Myometrial cell (primary cell): ENCODE results near the gene RPS25. TPM values are rescaled to one million over a fixed set of nuclear protein-coding genes. Genes with fewer than 3 reads are reported as not detected.

Experiments used
- total RNA-seq: library from RNA; depleted of rRNA; stranded (reverse); fragments of >200 nt; gene quantifications from 2 replicates; pipeline ENCODE4 v1.2.3, GENCODE V29; 2015

RPS25 gene
- 1,299 and 1,315 TPM in 2 replicates for total RNA-seq

GRCh38 chr11:119018074-119018938 is at the start of gene RPS25, which contains the start of gene TRAPPC4:
RPS25 (minus strand) TSS chr11:119018343; CDS start chr11:119018284, 59 bp downstream.
TRAPPC4 (plus strand) TSS chr11:119018766; CDS start chr11:119018796, 30 bp downstream.

GRCh38 chr11:119067371-119068222 is 49.5 kb upstream of the RPS25 start, which contains the start of gene VPS11:
VPS11 (plus strand) TSS chr11:119067818; CDS start chr11:119067824, 6 bp downstream.

DNA sequence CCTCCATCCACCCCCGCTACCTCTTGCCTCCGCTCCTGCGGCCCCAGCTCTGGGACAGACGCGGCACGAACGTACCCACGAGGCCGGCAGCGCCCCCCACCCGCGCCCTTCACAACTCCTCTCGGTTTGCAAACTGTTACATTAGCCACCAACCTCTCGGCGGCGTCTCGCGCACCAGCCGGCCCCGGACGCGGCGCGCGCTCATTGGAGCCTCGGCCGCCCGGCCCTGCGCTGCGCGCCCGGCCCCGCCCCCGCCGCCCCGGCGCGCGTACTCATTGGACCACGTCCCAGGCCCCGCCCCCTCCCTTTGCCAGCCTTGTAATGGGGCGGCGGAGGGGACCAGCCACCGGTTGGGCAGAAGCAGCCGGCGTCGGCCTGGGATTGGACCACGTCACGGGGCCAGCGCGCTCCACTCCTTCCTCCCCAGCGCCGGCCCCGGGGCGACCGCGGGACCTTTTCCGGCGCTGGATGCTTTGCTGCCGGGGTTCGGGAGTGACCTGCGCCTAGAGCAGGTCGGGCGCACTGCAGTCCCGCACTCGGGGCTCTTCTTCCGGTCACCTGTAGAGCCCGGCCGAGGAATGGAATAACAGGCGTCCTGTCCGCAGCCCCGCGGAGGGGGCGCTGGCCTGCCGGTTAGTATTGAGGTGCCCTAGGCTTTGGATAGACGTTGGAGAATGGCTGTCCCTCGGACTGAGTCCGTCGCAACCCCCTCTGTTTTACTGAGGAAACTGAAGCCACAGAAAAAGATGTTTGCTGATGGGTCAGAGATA is 39.0 kb upstream of the RPS25 start, which contains the start of gene HYOU1:
HYOU1 (minus strand) TSS at position 206 of the 770 bp plus-strand sequence. CDS start 1,045 bp downstream, outside the sequence.

DNA sequence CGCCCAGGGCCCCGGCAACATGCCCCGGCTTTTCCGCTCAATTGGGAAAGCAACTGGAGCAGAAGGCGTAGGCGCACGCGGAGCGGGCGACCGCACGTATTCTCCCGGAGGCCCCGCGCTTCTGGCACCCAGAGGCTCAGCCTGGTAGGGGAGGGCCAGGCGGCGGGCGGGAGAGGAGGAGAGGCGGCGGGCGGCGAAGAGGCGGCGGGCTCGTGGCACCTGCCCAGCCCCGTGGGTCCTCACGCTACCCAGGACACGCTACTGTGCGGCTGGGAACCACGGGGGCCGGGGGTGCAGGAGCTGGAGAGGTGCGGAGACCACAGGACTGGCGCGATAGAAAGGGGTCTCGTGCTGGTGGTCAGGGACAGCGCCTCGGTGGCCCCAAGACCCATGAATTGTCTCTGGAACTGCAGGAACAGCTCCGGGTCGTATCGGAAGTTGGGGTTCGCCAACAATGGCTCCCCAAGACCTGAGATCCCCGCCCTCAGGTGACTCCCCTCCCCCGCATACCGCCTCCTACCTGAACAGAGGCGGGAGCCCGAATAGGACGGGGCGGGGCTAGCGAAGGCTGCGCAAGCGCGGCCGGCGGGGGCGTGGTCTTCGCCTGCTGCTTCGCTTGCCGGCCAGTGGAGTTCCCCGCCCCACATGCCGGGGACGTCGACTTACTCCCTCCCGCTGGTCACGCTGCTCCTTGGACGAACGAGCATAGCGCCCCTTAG is 12.3 kb upstream of the RPS25 start, which contains the start of gene SLC37A4:
SLC37A4 (minus strand) TSS at position 549 of the 719 bp plus-strand sequence.

GRCh38 chr11:118997627-118998387 is 20.3 kb downstream of the RPS25 start, which contains the start of gene CENATAC:
CENATAC (plus strand) TSS chr11:118998138; CDS start chr11:118998198, 60 bp downstream.

GRCh38 chr11:118971646-118972045 is 46.5 kb downstream of the RPS25 start, which contains the start of gene FOXR1:
FOXR1 (plus strand) TSS chr11:118971761; CDS start chr11:118971932, 171 bp downstream.

Other genes starting within 250 kb of the RPS25 start
- 41.8 and 73.0 TPM in 2 replicates for gene DDX6, start 227.2 kb downstream of the RPS25 start, total RNA-seq
- gene CXCR5, start 134.5 kb downstream of the RPS25 start, total RNA-seq = not detected in 2 replicates
- 17.3 and 26.6 TPM in 2 replicates for gene BCL9L, start 92.4 kb downstream of the RPS25 start, total RNA-seq
- gene UPK2, start 62.0 kb downstream of the RPS25 start, total RNA-seq = not detected in 2 replicates
- gene FOXR1, start 46.6 kb downstream of the RPS25 start, total RNA-seq = not detected in 2 replicates
- gene CENATAC, start 20.2 kb downstream of the RPS25 start, total RNA-seq = 2.0 and 6.4 TPM in 2 replicates
- gene TRAPPC4, start 423 bp upstream of the RPS25 start, total RNA-seq = 64.3 and 95.9 TPM in 2 replicates
- 15.4 and 17.6 TPM in 2 replicates for gene SLC37A4, start 12.5 kb upstream of the RPS25 start, total RNA-seq
- 96.6 and 110 TPM in 2 replicates for gene HYOU1, start 38.9 kb upstream of the RPS25 start, total RNA-seq
- 20.5 and 20.7 TPM in 2 replicates for gene VPS11, start 49.5 kb upstream of the RPS25 start, total RNA-seq
- 17.5 and 25.7 TPM in 2 replicates for gene HMBS, start 66.5 kb upstream of the RPS25 start, total RNA-seq
- gene DPAGT1, start 83.5 kb upstream of the RPS25 start, total RNA-seq = 21.9 and 27.5 TPM in 2 replicates
- gene C2CD2L, start 89.0 kb upstream of the RPS25 start, total RNA-seq = 5.8 and 7.8 TPM in 2 replicates
- 7.8 and 12.4 TPM in 2 replicates for gene HINFP, start 103.2 kb upstream of the RPS25 start, total RNA-seq
- gene ABCG4, start 130.7 kb upstream of the RPS25 start, total RNA-seq = under 0.01 and 0.29 TPM in 2 replicates
- gene NLRX1, start 150.4 kb upstream of the RPS25 start, total RNA-seq = 16.0 and 23.1 TPM in 2 replicates
- gene NHERF4, start 167.1 kb upstream of the RPS25 start, total RNA-seq = not detected in 2 replicates
- 7.8 and 9.4 TPM in 2 replicates for gene CBL, start 188.0 kb upstream of the RPS25 start, total RNA-seq